Fibroblast of skin of scalp (primary cell): ENCODE data around the gene VWC2.

Experiments used
- DNase-seq: peaks from one replicate; pipeline ENCODE4 v3.0.0-alpha.2; 2013

VWC2 gene

DNA sequence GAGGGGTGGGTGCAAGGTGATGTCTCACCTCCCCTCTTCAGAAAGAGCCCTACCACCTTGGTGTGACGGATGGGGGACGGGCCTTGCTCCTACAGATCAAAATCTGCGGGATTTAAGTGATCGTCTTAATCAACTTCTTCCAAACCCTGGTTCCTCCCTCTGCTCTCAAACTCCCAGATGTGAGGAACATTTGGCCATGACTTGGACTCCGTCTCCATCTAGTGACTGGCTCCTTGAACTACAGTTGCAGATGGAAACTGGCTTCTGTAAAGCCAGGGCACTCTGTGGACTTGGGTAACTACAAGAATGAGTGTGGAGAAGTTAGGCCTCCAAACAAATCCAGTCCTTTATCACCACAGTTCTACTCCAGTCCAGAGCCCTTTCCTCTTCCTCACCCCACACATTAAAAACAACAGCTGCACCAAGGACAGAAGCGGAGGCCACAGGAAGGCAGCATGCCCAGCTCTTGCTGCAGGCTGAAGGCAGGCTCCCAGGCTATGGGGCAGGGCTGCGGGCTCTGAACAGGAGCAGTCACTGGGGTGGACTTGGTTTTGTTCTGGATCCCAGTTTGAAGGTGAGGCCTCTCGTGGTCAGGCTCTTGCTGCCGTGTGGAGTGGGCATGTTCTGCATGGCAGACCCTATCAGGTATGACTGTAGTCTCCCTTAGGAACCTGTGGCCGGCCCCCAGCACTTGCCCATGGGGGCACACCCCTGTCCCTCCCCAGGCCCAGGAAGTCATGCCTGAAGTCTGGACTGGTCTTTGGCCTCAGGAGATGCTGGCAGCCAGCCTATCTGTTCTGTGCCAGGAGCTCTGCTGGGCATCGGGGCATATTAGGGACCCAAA, 79.4 kb downstream of the VWC2 start:
- DNase-seq = peak; percentile 47

- no peak for DNase-seq
These were observed 82.0 kb downstream of the VWC2 start for GRCh38 chr7:49855281-49855980.

DNA sequence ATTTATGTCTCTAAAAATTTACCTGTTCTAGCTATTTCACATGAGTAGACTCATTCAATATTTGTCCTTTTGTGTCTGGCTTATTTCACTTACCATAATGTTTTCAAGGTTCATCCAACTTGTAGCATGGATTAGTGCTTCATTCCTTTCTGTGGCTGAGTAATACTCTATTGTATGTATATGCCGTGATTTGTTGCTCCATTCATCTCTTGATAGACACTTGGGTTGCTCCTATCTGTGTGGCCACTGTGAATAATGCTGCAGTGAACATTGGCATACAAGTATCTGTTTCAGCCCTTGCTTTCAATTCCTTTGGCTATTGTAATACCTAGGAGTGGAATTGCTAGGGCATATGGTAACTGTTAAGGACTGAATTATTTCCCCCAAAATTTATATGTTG, 86.9 kb downstream of the VWC2 start:
- no peak for DNase-seq

GRCh38 chr7:49866076-49866735, 92.8 kb downstream of the VWC2 start:
- no peak for DNase-seq

DNA sequence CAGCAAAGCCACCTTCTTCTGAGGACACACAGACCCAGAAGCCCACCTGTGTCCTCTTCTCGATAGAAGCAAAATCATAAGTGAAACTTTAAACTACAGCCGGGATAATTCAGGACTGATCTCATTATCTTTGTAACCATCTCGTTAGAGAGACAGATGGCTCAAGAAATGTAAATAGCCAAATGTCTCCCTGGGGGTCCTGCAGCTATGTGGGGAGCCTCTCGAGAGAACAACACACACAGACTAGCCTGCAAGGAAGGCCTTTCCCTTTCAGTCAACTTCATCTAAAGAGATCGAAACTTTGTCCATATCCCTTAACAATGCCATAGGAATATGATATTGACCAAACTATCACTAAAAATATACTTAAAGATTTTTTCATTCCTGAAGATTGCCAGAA, 93.5 kb downstream of the VWC2 start:
- DNase-seq = no peak

DNA sequence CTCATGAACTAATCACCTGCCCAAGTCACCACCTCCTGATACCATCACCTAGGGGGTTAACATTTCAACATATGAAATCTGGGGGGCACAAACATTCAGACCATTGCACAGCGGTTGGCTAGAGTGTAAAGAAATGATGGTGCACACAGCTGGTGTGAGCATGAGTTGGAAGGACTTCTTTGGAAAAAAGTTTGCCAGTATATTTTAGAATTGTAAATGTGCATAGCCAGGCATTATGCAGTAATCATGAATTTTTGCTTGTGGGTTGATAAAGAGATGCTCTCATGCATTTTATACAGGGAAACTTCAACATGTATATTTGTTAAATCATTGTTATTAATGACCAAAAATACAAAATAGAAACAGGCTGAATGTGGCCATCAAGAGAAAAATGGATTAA, 100.0 kb downstream of the VWC2 start:
- no peak for DNase-seq

DNA sequence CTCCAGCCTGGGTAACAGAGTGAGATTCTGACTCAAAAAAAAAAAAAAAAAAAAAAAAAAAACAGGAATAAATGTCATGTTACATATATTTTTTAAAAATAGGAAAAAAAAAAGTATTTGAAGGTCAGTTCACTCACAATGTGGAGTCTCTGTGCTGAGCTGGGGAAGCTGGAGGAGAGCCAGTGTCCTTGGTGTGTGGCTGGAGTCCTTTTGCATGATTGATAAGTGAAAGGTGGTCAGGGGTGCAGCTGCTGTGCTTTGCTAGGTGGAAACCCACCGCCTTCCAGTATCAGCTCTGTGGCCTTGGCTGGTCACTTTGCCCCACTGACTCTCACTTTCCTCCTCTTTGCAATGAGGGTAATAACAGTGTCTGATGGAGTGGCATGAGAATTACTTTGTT, 101.9 kb downstream of the VWC2 start:
- DNase-seq = no peak

DNA sequence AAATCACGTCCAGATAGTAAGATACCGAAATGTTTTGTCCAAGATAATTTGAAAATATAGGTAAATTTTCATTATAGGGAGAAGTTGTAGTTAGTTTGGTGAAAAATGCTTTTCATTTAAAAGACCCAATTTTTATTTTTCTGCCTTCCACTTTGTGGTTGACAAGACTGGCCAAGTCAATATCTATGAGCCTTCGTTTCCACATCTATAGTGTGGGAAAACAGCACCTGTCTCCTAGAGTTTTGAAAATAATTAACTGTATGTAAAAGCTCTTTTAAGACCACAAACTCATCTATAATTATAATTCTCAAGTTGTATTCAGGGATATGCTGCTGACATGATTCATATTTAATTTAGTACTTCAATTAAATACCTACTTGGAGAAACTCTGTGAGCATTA, 102.8 kb downstream of the VWC2 start:
- no peak for DNase-seq

GRCh38 chr7:49878089-49878488, 104.7 kb downstream of the VWC2 start:
- DNase-seq = no peak

DNA sequence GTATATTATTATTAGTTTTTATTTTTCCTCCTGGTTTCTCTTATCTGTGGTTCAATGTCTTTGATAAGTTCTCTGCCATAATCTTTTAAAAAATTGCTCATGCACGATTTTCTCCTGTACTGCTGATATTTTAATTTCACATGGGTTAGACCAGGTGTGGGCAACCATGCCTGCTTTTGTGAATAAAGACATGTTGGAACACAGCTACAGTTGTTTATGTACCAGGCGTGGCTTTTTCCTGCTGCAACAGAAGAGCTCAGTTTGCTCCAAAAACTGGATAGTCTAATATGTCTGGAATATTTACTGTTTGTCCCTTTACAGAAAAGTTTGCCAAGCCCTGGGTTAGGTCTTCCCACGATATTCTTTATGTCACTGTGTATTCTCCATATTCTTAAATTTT, 105.2 kb downstream of the VWC2 start:
- DNase-seq = no peak

DNA sequence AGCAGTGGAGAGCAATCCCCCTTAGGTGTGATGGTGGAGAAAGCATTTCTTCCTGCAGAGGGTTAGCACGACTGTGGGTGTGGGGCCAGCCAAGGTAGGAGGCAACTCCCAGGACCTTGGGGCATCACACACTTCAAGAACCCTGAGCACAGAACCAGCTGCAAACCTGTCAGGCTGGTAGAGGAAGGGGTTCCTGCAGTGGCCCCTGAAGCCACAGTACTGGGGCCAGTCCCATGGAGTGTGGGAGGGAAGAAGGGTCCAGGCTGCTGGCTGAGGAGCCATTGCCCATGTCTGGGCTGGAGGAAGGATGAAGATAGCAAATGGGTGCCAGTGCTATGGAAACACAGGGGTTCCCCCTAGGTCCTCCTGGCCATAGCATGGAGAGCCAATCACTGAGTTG, 110.5 kb downstream of the VWC2 start:
- no peak for DNase-seq

- no peak for DNase-seq
These were observed 112.3 kb downstream of the VWC2 start for GRCh38 chr7:49885593-49886285.

- DNase-seq = no peak
These were observed 119.0 kb downstream of the VWC2 start for GRCh38 chr7:49892481-49892880.

GRCh38 chr7:49893131-49893530, 119.7 kb downstream of the VWC2 start:
- DNase-seq = no peak

DNA sequence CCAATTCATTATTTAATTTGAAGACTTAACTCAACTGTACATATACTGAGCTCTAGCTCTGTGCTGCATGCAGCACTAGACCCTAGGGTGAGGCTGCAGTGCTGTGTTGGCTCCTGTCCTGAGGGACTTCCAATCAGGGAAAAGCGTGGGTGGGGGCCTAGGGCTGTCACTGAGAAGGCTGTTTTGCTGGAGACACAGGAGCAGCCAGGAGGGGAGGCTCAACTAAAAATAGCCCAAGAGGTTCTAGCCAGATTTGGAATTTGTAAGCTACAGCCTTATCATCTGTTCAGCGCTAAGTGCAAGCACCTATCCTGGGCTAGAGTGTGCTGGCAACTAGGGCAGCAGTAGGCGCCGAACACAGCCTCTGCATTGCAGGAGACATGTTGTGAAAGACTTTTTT, 121.1 kb downstream of the VWC2 start:
- no peak for DNase-seq

DNA sequence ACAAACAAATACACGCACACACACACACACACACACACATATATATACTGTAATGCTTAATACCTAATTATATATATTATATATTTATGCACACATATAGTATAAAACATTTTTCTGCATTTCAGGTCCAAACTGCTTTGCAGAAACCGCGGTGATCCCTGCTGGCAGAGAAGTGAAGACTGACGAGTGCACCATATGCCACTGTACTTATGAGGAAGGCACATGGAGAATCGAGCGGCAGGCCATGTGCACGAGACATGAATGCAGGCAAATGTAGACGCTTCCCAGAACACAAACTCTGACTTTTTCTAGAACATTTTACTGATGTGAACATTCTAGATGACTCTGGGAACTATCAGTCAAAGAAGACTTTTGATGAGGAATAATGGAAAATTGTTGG, 138.5 kb downstream of the VWC2 start:
- no peak for DNase-seq

DNA sequence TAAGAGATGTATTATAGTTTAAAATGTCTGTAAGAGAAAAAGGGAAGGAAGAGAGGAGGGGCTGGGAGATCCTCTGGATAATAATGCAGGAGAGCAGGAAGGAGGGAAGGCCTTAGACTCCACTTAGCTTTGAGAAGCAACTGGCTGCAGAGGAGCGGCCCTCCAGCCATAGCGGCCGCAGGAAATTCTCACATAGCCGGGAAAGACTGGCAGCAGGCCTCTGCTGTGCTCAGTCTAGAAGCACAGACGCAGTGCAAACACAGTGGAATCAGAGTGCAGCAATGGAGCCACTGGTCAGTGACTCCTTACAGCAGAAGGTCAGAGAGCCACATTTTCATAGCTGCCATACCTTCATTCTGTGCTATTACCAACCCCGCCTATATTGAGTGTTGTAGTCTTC, 153.3 kb downstream of the VWC2 start:
- DNase-seq = no peak

GRCh38 chr7:49927631-49928030, 154.2 kb downstream of the VWC2 start:
- no peak for DNase-seq

GRCh38 chr7:49928787-49929186, 155.3 kb downstream of the VWC2 start:
- no peak for DNase-seq

DNA sequence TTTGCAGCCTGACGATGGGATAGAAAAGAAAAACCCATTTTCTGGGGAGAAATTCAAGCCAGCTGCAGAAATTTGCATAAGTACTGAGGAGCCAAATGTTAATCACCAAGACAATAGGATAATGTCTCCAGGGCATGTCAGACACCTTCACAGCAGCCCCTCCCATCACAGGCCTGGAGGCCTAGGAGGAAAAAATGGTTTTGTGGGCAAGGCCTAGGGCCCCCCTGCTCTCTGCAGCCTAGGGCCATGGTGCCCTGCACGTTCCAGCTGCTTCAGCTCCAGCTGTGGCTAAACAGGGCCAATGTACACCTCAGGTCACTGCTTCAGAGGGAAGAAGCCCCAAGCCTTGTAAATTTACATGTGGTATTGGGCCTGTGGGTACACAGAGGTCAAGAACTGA, 158.2 kb downstream of the VWC2 start:
- DNase-seq = no peak

DNA sequence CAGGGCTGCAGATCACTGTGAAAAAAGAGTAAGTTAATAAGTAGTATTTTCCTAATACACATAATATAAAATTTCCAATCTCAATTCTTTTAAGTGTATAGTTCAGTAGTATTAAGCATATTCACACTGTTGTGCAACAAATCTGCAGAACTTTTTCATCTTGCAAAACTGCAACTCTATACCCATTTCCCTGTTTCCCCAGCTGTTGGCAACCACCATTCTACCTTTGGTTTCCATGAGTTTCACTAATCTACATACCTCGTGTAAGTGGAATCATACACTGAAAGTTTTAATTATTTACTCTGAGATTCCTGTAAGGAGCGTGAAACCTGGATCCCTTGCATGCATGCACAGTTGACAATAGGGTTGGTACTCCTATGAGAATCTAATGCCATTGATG, 164.2 kb downstream of the VWC2 start:
- DNase-seq = no peak
